ENCODE data around the gene GNAT2.

The GNAT2 gene

GRCh38 chr1:109641861-109642260 lies 22.4 kb upstream of the GNAT2 start:
- no peak for DNase-seq (ENCODE audit: low read depth)

- DNase-seq (ENCODE audit: low read depth): no peak
These were observed 21.8 kb upstream of the GNAT2 start for GRCh38 chr1:109641078-109641740.

- peak; percentile 49 for DNase-seq (ENCODE audit: low read depth)
These were observed 21.0 kb upstream of the GNAT2 start for GRCh38 chr1:109640285-109640865.

- DNase-seq (ENCODE audit: low read depth): no peak
These were observed 20.4 kb upstream of the GNAT2 start for GRCh38 chr1:109639841-109640184.

DNA sequence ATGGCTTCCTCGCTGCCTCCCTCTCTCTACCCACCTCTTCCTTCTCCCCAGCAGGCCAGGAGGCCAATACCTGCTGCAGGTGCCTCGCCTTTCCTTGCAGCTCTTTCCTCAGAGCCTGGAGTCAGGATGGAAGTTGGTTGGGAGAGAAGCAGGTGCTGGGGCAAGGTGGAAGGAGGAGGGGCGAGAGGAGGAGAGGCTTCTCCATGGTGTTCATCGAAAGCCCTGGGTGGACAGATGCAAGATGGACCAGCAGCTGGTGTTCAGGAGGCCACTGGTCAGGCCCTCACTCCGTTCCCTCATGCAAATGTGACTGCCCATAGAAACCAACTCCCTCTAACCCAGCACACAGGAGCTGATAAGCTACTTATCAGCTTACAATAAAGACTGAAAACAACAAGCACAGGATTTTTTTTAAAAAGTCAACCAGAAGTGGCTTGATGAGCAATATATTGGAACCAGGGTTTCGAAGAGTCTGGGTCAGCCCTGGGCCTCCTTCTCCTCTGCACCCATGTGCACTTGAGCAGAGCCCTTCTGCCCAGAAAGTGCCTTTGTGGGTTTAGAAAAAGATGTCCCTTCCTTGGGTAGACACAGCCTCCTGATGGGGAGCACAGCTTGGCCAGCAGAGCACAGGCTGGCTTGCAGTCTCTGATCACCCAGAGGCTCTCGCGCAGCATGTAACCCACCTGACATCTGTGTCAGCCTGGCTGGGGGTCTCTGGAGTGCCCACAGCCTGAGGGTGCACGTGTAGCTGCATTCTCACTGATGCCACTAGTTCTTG lies 19.8 kb upstream of the GNAT2 start:
- DNase-seq (ENCODE audit: low read depth): no peak

DNA sequence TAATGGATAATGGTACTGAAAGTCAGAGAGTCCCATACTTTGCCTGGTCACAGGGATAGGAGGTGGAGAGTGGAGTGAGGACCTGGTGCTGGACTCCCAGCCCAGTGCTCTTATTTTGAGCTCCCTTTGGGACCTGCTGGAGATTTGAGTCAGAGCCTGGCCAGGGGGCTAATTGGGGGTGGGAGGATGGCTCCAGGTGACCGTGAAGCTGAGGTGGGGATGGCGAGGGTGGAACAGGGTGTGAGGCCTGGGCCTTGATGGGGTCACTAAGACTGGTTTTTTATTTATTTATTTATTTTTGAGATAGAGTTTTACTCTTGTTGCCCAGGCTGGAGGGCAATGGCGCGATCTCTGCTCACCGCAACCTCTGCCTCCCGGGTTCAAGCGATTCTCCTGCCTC lies 18.0 kb upstream of the GNAT2 start:
- DNase-seq (ENCODE audit: low read depth): no peak

DNA sequence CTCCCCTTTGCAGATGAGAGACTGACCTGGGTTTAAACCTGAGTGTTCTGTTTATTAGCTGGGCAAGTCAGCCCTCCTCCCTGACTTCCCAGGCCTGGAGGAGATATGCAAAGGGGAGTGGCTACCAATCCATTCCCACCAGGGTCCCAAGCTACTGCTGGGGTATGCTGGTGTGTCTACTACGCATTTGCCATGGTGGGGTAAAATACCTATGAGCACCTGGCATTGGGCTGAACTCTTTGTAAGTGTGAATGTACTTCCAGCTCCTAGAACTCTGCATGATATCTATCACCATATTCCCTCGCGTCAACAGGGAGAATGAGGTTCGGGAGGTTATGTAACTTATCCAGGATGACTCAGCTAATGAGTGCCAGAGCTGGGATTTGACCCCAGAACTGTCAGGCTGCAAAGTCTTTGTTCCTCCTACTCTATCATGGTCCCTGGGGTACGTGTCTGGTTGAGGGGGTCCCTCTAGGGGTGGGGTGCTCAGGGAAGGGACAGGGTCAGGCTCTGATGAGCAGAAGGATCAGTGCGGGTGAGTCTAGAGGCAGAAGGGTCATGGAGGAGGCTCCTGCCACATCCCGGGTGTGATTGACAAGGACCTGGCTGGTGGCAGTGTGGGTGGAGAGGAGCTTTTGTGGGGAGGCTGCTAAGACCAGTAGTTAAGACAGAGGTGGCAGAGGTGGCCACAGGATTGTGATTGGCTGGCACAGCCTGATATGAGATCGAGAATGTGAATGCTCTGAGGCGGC lies 17.0 kb upstream of the GNAT2 start:
- DNase-seq (ENCODE audit: low read depth): peak; percentile 67

GRCh38 chr1:109635862-109636200 lies 16.4 kb upstream of the GNAT2 start:
- DNase-seq (ENCODE audit: low read depth): no peak

DNA sequence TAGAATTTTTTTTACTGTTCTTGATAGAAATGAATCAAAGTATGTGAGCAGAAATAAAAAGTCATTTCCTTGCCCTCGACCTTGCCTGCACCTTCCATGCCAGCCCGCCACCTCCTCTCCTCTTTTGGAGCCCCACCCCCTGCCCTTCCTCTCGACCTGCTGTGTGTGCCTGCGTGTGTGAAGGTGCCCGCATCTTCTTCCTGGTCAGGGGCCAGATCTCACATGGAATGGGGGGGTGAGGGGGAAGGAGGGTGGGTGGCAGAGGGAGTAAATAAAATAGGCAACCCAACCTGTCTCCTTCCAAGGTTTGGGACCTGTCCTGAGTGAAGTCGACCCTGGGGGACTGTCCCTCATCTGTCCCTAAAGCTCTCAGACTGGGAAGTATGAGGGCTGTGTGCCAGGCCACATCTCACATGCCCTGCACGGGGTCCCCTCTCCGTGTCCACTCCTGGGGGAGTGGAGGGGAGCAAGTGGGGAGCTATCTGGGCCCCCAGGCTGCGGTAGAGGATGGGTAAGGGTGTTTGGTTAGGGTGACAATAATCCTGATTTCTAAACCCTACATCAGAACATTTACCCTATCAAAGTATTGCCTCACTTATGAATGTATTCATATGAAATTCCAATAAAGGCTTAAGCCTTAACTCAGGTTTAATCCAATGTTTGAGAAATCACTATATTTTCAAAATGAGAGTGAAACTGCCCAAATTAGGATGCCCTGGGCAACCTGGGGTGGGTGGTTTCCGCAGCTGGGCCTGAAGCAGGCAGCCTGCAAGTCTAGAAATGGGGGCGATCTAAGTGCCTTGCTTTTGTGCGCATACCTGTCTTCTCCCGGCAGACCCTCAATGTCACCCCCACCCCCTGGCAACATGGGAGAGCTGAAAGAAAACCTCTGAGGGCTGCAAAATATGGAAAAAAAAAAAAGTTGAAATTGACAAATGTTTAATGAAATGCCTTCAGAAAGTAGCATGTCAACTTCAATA lies 15.6 kb upstream of the GNAT2 start:
- DNase-seq (ENCODE audit: low read depth): no peak

- no peak for DNase-seq (ENCODE audit: low read depth)
These were observed 14.9 kb upstream of the GNAT2 start for GRCh38 chr1:109634292-109634691.

DNA sequence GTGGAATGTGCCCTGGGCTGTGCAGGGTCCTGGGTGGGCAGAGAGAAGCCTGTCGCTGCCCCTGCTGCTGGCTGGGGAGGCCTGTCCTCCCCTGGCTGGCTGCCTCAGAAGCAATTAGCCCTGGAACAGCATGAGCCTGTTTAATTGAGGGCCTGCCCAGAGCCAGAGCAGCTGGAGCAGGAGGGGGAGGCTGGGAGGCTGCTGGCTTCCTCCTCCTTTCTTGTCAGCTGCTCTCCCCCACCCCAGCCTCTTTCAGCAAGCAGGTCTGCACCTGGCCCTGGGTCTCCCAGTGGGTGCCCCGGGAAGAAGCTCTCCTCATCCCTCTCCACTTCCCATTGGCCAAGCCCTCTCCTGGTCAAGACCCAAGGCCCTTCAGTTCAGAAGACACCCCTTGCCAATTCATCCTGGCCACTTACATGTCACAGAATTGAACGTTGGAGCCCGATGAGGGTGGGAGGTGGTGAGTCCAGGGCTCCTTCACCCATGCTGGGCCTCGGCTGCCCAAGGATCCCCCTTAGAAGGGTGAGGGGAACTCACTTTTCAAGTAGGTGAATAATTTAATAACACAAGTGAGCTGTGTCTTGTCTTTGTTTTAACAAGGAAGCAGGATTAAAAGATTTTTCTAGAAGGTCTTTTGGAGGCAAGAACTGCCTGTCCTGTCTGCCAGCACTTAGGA lies 13.4 kb upstream of the GNAT2 start:
- DNase-seq (ENCODE audit: low read depth): no peak

DNA sequence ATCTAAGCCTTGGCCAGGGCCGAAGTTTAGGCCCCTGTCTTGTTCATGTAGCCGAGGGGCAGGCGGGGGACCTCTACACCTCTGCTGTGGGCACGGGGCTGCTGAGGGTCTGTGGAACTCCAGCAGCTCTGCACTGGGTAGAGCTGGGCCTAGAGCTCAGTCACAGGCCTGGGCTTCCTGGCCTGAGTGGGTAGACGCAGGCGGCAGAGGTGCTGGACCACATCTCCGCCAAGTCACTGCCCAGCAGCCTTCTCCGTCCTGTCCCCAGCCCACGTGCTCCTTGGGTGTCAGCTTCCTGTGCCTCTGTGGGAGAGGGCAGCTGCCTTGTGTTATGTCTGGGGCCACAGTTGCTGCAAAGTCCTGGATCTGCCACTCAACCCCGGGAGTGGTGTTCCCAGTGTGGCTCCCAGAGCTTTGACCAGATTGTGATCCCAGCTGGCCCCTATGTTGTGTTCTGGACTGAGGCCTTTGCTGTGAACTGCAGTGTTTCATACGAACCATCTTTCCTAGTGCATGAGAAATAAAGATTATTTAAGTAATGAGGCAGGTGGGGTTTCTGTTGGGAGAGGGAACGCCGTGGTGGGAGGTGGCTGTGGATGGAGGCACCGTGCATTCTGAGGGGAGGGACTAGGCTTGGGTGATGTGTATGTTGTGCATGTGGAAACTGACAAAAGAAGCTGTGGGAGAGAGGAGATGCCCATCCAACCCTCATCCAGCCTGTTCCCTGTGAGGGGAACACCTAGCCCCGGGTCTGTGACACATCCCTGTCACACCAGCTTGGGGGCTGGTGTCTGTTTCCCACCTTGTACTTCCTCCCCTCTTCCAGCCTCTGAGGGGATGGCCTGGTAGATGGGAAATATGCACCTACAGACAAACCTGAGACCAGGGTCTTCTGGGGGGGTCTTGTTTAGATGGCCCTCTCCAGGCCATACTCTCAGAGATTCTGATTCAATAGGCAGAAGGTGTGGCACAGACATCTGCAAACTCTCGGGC lies 12.4 kb upstream of the GNAT2 start:
- no peak for DNase-seq (ENCODE audit: low read depth)

GRCh38 chr1:109630898-109631512 lies 11.6 kb upstream of the GNAT2 start:
- DNase-seq (ENCODE audit: low read depth): no peak

GRCh38 chr1:109630081-109630897 lies 10.9 kb upstream of the GNAT2 start:
- DNase-seq (ENCODE audit: low read depth): no peak

GRCh38 chr1:109629372-109630030 lies 10.1 kb upstream of the GNAT2 start:
- DNase-seq (ENCODE audit: low read depth): no peak

DNA sequence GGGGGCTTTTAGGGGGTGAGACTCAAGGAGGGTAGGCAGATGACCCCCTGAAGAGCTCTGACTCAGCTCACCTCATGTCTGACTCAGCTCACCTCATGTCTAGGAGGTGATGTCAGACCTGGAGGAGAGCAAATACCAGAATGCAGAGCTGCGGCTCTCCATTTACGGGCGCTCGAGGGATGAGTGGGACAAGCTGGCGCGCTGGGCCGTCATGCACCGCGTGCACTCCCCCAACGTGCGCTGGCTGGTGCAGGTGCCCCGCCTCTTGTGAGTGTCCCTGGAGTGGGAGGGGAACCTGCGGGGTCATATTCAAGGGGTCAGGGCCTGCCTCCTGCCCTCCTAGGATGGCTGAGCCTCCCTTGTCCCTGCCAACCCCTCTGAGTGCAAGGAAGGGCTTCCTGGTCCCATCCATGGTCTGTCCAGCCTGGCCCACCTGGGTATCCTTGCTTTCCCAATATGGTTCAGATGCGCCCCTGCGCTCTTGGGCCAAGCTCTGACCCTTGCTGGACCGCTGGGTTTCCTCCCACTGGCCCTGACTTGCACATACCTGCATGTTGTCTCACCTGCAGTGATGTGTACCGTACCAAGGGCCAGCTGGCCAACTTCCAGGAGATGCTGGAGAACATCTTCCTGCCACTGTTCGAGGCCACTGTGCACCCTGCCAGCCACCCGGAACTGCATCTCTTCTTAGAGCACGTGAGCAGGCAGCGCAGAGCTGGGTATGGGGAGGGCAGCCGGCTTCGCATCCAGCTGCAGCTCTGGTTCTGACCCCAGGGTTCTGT lies 9.3 kb upstream of the GNAT2 start:
- DNase-seq (ENCODE audit: low read depth): peak; percentile 65

Data from iris pigment epithelial cell (primary cell).